Spleen (tissue), 11 donors: ENCODE results near the gene BTBD10. TPM values are rescaled to one million over a fixed set of nuclear protein-coding genes. Genes with fewer than 3 reads are reported as not detected.

Source experiments
- DNase-seq: peaks from one replicate; pipeline ENCODE4 v3.0.0-alpha.2; 2020
- H3K27ac ChIP-seq, 8 donors: fragments of 200-600 bp; sonication (generic) in 7 of 8; 1 replicate in 4 of 8; 2 replicates in 4 of 8; pipeline versions ENCODE4 v1.5.0 to v1.8.0; 2016 to 2021; ENCODE audit warnings: inconsistent platforms in 4 of 8, mild to moderate bottlenecking in 4 of 8, moderate library complexity in 1 of 8
- H3K27me3 ChIP-seq, 7 donors: fragments of 200-600 bp; sonication (generic) in 6 of 7; replicated peaks in 1 of 7; 1 replicate in 4 of 7; 2 replicates in 3 of 7; pipeline versions ENCODE4 v1.5.0 to v1.8.0; 2016 to 2021; ENCODE audit warnings: inconsistent platforms in 3 of 7, mild to moderate bottlenecking in 1 of 7
- H3K36me3 ChIP-seq, 6 donors: fragments of 200-600 bp; sonication (generic) in 5 of 6; 1 replicate in 4 of 6; 2 replicates in 2 of 6; pipeline versions ENCODE4 v1.5.0 to v1.8.0; 2016 to 2021; ENCODE audit warnings: inconsistent platforms in 2 of 6
- H3K4me1 ChIP-seq, 6 donors: fragments of 200-600 bp; sonication (generic) in 5 of 6; 1 replicate in 3 of 6; 2 replicates in 3 of 6; pipeline versions ENCODE4 v1.5.0 to v1.8.0; 2016 to 2021; ENCODE audit warnings: inconsistent platforms in 3 of 6
- H3K4me3 ChIP-seq, 8 donors: fragments of 200-600 bp; sonication (generic) in 7 of 8; 1 replicate in 4 of 8; 2 replicates in 4 of 8; pipeline versions ENCODE4 v1.5.0 to v1.8.0; 2016 to 2021; ENCODE audit warnings: inconsistent platforms in 4 of 8, mild to moderate bottlenecking in 4 of 8, moderate library complexity in 2 of 8
- H3K9me3 ChIP-seq, 8 donors: fragments of 200-600 bp; sonication (generic) in 7 of 8; 1 replicate in 4 of 8; 2 replicates in 4 of 8; pipeline versions ENCODE4 v1.5.0 to v1.8.0; 2016 to 2021; ENCODE audit warnings: inconsistent platforms in 4 of 8
- POLR2A ChIP-seq, 3 donors: fragments of 450-650 bp; IDR thresholded peaks; one replicate each; pipeline ENCODE4 v1.5.1; 2017; ENCODE audit warnings: antibody characterized with exemption in 3 of 3, mild to moderate bottlenecking in 1 of 3
- POLR2AphosphoS5 ChIP-seq, 3 donors: sonication (generic); formaldehyde crosslinking; IDR thresholded peaks; one replicate each; pipeline ENCODE4 v1.5.1; 2017; ENCODE audit warnings: antibody characterized with exemption in 3 of 3
- WGBS, 5 donors: extraction: QIAGEN DNeasy Blood & Tissue Kit in 3 of 5; methylation state at CpG; one replicate each; pipeline versions ENCODE4 v1.1.5 to v1.1.7; 2013 to 2018; 5-methylcytosine and 5-hydroxymethylcytosine counted together
- intact Hi-C: fragments of 100-400 bp; cut with DNase I; formaldehyde crosslinking; loops from one replicate; pipeline ENCODE4 v1.15.0; 2023; ENCODE audit warnings: low total_unique reads
- polyA plus RNA-seq, 3 donors: library from polyadenylated mRNA; stranded (reverse); fragments of 200-250 nt; gene quantifications; one replicate each; pipeline ENCODE4 v1.2.1, GENCODE V29; 2013
- total RNA-seq, 7 donors: library from RNA; depleted of rRNA in 3 of 7; stranded (reverse); fragments of >200 nt in 3 of 7; fragmentation: NEBNext Ultra II Directional in 4 of 7; extraction: Animal tissue kit (Norgen Biotek cat#: 25700) in 4 of 7; gene quantifications; one replicate each; pipeline versions ENCODE4 v1.1.0 to v1.2.1, GENCODE V29; 2016 to 2021
- TF ChIP-seq, protein P1 (sequence below), 11 experiments: fragments of 200-600 bp in 7 of 11; fragments of 450-650 bp in 4 of 11; sonication (generic) in 4 of 11; IDR thresholded peaks in 8 of 11; conservative IDR thresholded peaks in 3 of 11; 1 replicate in 7 of 11; 2 replicates in 4 of 11; pipeline versions ENCODE4 v1.4.0 to v1.8.0; 2016 to 2021; ENCODE audit warnings: antibody characterized with exemption in 11 of 11, inconsistent platforms in 4 of 11, mild to moderate bottlenecking in 1 of 11
- donor health status: healthy with polysubstance abuse.
- donor health status: DM: no; HTN: no; CAD: no; lungs with moderate emphysema.
- donor health status: DM: no; HTN: no; CAD: no.
- donor health status: Bipolar disorder and iron deficiency.
- donor health status: healthy.
- donor health status: DM: no; HTN: no; CAD: no.
- donor health status: DM: yes; HTN: yes; CAD: no.

The BTBD10 gene
- total and polyA plus RNA-seq, 10 donors, result 8.8 to 32.5 (median 25.1) TPM

DNA sequence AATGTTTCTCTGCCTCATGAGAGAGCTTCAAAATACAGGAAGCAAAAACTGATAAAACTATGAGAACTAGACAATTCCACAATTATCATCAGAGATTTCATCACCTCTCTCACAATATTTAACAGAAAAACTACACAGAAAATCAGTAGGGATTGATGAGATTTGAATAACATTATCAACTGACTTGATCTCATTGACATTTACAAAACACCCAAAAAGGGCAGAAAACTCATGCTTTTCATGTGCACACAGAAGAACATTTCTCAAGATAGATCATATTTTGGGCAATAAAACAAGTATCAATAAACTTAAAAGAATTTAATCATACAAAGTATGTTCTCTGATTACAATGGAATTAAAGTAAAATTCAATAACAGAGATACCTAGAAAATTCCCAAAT is 35.6 kb downstream of the BTBD10 start:
- Histone ChIP-seq H3K27me3 (no peaks in the 10 kb centered on the region), H3K36me3 (peaks cover 0 to 14% (median 0%) of the 10 kb centered on the region in 6 donors), H3K9me3 (peaks cover 3 to 52% (median 43%) of the 10 kb centered on the region in 8 donors), H3K4me3 (no peak overlapping the region), H3K27ac (no peak overlapping the region), H3K4me1 (peaks cover 0 to 3% (median 0%) of the 10 kb centered on the region in 6 donors)
- TF ChIP-seq, protein P1, sequence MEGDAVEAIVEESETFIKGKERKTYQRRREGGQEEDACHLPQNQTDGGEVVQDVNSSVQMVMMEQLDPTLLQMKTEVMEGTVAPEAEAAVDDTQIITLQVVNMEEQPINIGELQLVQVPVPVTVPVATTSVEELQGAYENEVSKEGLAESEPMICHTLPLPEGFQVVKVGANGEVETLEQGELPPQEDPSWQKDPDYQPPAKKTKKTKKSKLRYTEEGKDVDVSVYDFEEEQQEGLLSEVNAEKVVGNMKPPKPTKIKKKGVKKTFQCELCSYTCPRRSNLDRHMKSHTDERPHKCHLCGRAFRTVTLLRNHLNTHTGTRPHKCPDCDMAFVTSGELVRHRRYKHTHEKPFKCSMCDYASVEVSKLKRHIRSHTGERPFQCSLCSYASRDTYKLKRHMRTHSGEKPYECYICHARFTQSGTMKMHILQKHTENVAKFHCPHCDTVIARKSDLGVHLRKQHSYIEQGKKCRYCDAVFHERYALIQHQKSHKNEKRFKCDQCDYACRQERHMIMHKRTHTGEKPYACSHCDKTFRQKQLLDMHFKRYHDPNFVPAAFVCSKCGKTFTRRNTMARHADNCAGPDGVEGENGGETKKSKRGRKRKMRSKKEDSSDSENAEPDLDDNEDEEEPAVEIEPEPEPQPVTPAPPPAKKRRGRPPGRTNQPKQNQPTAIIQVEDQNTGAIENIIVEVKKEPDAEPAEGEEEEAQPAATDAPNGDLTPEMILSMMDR (IDR thresholded peaks at IDR 0.05 in 8 of 11, conservative IDR thresholded peaks at IDR 0.05 in 3 of 11), result no peak
- TF ChIP-seq POLR2AphosphoS5 (IDR thresholded peaks at IDR 0.05) (no peak), POLR2A (IDR thresholded peaks at IDR 0.05) (no peak)
- intact Hi-C loops, result no loop called here
- DNase-seq, result no peak

DNA sequence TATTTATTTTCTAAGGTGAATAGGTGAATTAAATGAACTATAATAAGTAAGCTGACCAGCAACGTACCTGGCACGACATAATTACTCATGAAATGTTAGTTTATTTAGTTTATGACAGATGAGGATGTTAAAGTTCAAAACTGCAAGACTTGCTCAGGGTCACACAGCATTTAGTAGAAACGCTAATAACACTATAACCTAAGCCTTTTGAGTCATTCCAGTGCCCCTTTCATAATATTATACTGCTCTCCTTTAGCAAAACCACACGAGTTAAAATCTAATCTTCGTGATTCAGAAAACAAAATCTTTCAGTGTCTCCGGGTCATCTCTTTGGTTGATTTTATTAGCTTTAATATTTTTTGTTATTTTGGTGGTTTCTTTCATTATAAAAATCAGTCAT is 39.6 kb downstream of the BTBD10 start:
- Histone ChIP-seq H3K9me3 (peaks cover 3 to 32% (median 26%) of the 10 kb centered on the region in 8 donors), H3K4me1 (peaks cover 0 to 3% (median 0%) of the 10 kb centered on the region in 6 donors), H3K27ac (no peak overlapping the region), H3K4me3 (no peak overlapping the region), H3K36me3 (peaks cover 0 to 30% (median 4%) of the 10 kb centered on the region in 6 donors), H3K27me3 (no peaks in the 10 kb centered on the region)
- DNase-seq, result no peak
- intact Hi-C loops, result no loop called here
- 91 to 94% (median 92%) methylated on average over 6 of the region's 6 CpGs for WGBS, 5 donors
- TF ChIP-seq POLR2AphosphoS5 (IDR thresholded peaks at IDR 0.05), result no peak
- TF ChIP-seq, protein P1 (IDR thresholded peaks at IDR 0.05 in 8 of 11, conservative IDR thresholded peaks at IDR 0.05 in 3 of 11), result no peak
- TF ChIP-seq POLR2A (IDR thresholded peaks at IDR 0.05), result no peak

DNA sequence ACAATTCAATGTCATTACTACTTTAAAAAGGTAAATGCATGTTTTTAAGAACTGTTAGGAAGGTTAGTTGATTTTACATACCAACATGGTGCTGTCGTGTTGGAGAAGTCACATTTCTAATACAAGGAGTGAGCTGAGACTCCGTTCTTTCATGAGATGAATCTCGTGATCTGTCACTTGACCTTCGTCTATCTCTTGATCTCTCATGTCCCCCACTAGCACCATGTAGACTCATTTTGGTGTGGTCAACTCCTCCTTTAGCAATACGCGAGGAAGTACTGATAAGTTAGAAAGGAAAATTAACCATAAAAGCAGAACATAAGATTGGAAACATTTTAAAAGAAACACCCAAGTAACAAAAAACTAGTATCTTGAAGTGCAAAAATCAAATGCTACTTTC is 41.5 kb downstream of the BTBD10 start:
- Histone ChIP-seq H3K4me3 (no peak overlapping the region), H3K36me3 (peaks cover 0 to 43% (median 11%) of the 10 kb centered on the region in 6 donors), H3K27me3 (no peaks in the 10 kb centered on the region), H3K27ac (no peak overlapping the region), H3K9me3 (peaks cover 0 to 14% (median 9%) of the 10 kb centered on the region in 8 donors), H3K4me1 (peaks cover 0 to 3% (median 0%) of the 10 kb centered on the region in 6 donors)
- intact Hi-C loops, result no loop called here
- no peak for DNase-seq
- WGBS, 5 donors, result 93 to 96% (median 94%) methylated on average over 6 of the region's 6 CpGs
- TF ChIP-seq POLR2A (IDR thresholded peaks at IDR 0.05), result no peak
- no peak for TF ChIP-seq POLR2AphosphoS5 (IDR thresholded peaks at IDR 0.05)
- TF ChIP-seq, protein P1 (IDR thresholded peaks at IDR 0.05 in 8 of 11, conservative IDR thresholded peaks at IDR 0.05 in 3 of 11), result no peak

DNA sequence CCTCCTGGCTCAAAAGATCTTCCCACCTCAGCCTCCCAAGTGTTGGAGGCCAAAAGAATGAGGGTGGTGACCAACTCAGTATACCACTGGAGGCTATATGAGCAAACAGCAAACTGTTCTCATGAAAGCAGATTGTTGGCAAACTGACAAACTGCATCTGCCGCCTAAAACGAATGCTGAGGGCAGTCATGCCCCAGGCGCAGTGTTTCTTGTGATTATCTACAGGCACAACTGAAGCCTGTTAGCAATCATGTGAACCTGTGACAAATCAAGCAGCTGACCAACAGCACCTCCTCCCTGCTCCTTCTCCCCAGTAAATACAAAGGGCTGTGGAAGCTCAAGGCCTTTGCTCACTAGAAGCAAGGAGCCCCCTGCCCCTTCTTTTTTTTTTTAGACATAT is 47.8 kb downstream of the BTBD10 start:
- intact Hi-C loops, result no loop called here
- DNase-seq, result peak; percentile 20
- no peak for TF ChIP-seq POLR2AphosphoS5 (IDR thresholded peaks at IDR 0.05)
- TF ChIP-seq POLR2A (IDR thresholded peaks at IDR 0.05), result no peak
- TF ChIP-seq, protein P1 (IDR thresholded peaks at IDR 0.05 in 8 of 11, conservative IDR thresholded peaks at IDR 0.05 in 3 of 11), result no peak
- Histone ChIP-seq H3K9me3 (no peaks in the 10 kb centered on the region), H3K27ac (no peak overlapping the region), H3K4me3 (no peak overlapping the region), H3K27me3 (no peaks in the 10 kb centered on the region), H3K36me3 (peaks cover 0 to 96% (median 55%) of the 10 kb centered on the region in 6 donors), H3K4me1 (no peaks in the 10 kb centered on the region)
- 96 to 100% (median 98%) methylated on average over 3 of the region's 3 CpGs for WGBS, 5 donors
